ENCODE data around the gene HDGFL3. TPM values are rescaled to one million over a fixed set of nuclear protein-coding genes. Genes with fewer than 3 reads are reported as not detected.

Gene HDGFL3
- total RNA-seq, 1 experiment from 2014 or later: 34.1 TPM

Other genes starting within 250 kb of the HDGFL3 start
- 32.0 TPM for gene RAMAC, start 221.6 kb downstream of the HDGFL3 start, total RNA-seq (2021; ENCODE audit: unreplicated experiment)
- 21.1 TPM for gene C15orf40, start 196.2 kb downstream of the HDGFL3 start, total RNA-seq (2021; ENCODE audit: unreplicated experiment)
- 88.4 TPM for gene BTBD1, start 140.6 kb downstream of the HDGFL3 start, total RNA-seq (2021; ENCODE audit: unreplicated experiment)
- gene TM6SF1, start 100.2 kb downstream of the HDGFL3 start, total RNA-seq (2021; ENCODE audit: unreplicated experiment): 0.69 TPM
- gene BNC1, start 76.8 kb upstream of the HDGFL3 start, total RNA-seq (2021; ENCODE audit: unreplicated experiment): not detected
- gene SH3GL3, start 239.5 kb upstream of the HDGFL3 start, total RNA-seq (2021; ENCODE audit: unreplicated experiment): not detected

All from Panc1 (cell line).